GM18526 (cell line): Measurements from ENCODE around the gene CDH13.

Source experiments
- POLR2A ChIP-seq: IDR thresholded peaks from 3 replicates; pipeline ENCODE4 v1.6.1; 2011; ENCODE audit not compliant: insufficient read length; ENCODE audit errors: extremely low read depth

CDH13 gene

DNA sequence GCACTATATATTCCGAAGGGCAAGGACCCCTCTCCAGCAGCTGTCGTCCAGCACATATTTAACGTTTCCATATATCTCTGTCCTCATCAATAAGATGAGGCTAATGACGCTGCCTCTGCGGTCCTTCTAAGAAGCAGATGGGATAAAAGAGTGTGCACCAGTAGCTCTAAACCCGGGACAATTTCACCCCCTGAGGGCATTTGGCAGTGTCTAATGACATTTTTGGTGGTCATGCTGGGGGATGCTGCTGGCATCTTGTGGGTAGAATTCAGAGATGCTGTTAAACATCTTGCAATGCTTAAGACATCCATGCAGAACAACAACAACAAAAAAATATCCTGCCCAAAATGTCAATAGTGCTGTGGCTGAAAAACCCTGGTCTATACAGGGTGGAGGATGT, 372.9 kb downstream of the CDH13 start:
- no peak for TF ChIP-seq POLR2A

DNA sequence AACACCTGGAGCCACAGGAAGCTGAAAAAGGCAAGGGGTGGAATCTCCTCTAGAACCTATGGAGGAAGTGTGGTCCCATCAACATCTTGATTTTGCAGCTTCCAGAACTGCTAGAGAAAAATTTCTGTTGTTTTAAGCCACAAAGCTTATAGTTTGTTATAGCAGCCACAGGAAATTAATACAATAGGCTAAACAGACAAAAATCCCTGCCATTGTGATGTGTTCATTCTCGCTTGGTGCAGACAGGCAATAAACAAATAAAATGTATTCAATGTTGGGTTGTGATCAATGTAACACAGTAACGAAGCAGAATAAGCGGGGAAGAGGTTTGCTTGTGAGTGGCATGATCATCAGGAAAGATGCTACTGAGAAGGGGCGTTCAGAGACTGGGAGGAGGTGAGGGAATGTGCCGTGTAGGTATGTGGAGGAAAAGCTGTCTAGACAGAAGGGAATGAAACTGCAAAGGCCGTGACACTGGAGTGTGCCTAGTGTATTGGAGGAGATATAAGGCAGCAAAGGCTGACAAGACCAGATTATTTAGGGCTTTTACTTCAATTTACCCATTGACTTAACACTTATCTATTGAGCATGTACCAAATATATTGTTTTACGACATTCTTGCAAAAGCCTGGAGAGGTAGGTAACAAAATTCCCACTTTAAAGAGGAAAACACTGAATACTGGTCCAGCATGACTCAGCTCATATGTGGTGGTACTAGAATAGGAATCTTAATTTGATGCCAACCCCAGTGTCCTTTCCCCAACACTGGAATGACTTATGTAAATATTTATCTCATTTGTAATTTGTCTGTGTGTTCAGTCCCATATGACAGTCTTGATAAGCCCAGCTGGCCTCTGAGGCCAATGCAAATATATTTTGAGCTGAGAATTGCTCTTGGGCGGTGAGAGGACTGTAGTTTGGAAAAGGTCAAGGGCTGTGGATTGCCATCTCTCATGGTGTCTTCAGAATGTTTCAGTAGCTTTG, 375.9 kb downstream of the CDH13 start:
- TF ChIP-seq POLR2A: no peak

GRCh38 chr16:83004868-83005652, 378.3 kb downstream of the CDH13 start:
- TF ChIP-seq POLR2A: no peak

DNA sequence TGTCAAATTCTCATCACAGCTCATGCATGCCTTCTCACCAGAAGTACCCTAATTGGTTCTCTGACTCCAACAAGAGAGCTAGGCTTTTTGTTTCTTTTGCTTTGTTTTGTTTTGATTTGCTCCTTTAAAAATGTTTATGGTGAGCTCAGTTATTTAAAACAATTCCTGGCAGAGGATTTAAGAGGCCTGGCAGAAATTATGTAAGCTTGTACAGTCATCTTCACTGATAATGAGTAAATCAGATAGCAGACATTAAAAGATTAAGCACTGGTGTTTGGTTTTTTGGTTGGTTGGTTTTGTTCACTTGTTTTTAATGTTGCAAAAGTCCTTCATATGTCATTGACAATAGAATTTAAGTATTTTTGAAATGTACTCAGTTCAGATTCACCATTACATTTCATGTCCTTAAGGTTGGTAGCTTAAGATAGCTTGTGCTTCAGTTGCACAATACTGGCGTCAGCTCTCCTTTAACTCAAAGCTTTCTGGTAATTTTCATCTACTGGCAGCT, 378.9 kb downstream of the CDH13 start:
- no peak for TF ChIP-seq POLR2A

- TF ChIP-seq POLR2A: no peak
These were observed 384.3 kb downstream of the CDH13 start for GRCh38 chr16:83010776-83011720.

DNA sequence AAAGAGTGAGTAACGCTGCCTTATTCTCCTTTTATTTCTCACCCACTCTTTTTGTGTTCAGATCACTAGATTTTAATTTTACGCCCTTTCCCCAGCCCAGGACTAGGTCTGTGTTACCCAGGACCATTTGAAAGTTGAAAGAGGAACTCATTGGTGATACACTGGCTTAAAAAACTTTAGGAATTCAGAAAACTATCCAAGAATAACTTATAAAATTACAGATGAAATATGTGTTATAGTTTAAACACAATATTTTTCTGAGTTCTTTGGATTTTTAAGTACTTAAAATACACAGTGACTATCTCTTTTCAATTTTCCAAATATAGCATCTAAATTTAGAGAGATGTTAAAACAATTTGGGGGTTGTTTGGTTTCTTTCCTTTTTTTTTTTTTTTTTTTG, 385.2 kb downstream of the CDH13 start:
- no peak for TF ChIP-seq POLR2A

DNA sequence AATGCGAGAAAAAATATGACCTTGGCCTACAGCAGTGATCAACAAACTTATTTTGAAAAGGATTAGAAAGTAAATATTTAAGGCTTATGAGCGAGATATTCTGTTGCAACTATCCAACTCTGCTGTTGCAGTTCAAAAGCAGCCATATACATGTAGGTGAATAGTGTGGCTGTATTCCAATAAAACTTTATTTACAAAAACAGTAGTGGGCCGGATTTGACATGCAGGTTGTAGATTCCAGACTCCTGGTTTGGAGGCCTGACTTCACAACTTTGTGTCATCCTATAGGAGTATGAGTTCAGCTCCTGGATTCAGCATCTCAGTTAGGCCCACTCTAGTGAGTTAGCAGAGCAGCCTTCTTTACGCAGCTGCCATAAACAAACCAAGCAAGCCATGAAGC, 386.3 kb downstream of the CDH13 start:
- TF ChIP-seq POLR2A: no peak

GRCh38 chr16:83019963-83020362, 393.2 kb downstream of the CDH13 start:
- TF ChIP-seq POLR2A: no peak

- TF ChIP-seq POLR2A: no peak
These were observed 394.3 kb downstream of the CDH13 start for GRCh38 chr16:83021045-83021444.

DNA sequence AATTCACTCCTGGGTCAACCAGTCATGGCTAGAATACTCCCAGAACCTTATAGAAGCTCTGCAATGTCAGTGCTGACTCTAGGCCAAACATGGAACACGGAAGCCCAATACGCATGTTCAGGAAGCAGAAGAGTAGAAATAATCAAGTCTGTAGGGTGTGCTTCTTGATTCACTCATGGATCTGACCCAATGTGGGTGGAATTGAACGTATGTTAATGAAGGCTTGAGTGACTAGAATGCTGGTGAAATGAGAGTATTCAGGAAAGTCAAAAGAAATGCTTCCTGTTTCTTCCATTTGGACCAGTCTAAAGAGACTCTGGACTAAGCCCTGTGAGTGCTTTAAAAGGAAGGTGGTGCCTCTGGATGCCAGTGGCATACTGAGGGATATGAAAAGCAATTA, 395.0 kb downstream of the CDH13 start:
- TF ChIP-seq POLR2A: no peak

- TF ChIP-seq POLR2A: no peak
These were observed 396.2 kb downstream of the CDH13 start for GRCh38 chr16:83023011-83023410.

DNA sequence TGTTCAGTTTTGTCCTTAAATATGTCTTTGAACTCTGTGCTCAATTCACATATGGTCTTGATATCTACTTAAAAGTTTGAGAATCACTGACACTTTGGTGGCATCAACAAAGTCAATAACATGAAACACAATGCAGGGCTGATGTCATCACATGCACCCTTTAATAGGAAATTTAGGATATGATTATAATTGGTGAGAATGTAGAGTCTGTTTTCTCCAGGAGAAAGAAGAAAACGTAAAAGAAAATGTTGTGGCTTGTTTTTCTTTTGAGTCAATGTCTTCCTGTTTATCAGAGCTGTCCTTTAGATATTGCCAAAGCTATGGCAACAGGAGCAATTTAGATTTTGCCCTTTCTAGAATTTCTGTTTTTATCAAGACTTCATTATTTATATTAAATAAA, 396.9 kb downstream of the CDH13 start:
- TF ChIP-seq POLR2A: no peak

GRCh38 chr16:83027973-83028372, 401.2 kb downstream of the CDH13 start:
- no peak for TF ChIP-seq POLR2A

GRCh38 chr16:83029467-83029866, 402.7 kb downstream of the CDH13 start:
- no peak for TF ChIP-seq POLR2A

DNA sequence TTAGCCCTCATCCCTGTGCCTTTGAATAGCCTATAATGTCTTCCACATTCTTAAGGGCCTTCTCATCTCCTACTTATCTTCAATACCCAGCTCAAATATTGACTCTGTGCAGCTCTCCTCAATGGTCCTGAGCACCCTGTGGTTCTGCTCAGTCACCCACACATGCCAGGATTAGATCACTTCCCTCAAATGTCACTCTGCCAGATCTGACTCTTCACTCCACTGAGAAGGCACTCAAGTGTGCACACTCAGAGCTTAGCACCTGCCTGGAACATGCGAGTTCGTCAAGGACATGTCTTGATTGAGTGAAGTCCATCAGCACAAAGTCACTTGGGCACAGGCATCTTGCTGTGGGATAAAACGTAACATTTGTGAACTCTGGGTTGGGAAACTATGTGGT, 404.8 kb downstream of the CDH13 start:
- TF ChIP-seq POLR2A: no peak
